Prostate gland (tissue), 2 donors: ENCODE data around the gene FCN3. TPM values are rescaled to one million over a fixed set of nuclear protein-coding genes. Genes with fewer than 3 reads are reported as not detected.

Experiments used
- DNase-seq: peaks from one replicate; pipeline ENCODE4 v3.0.0-alpha.2; 2019; ENCODE audit warnings: low spot score
- H3K27ac ChIP-seq, 2 donors: fragments of 200-600 bp; sonication (generic); 2 replicates each; pipeline ENCODE4 v1.5.1; 2017 to 2019
- H3K27me3 ChIP-seq: fragments of 200-600 bp; sonication (generic); replicated peaks from 2 replicates; pipeline ENCODE4 v1.5.1; 2019; ENCODE audit not compliant: insufficient read depth
- H3K36me3 ChIP-seq, 2 donors: fragments of 200-600 bp; sonication (generic); 1 replicate in 1 of 2; 2 replicates in 1 of 2; pipeline versions ENCODE4 v1.5.1 to v1.8.1; 2017 to 2019
- H3K4me1 ChIP-seq: fragments of 200-600 bp; sonication (generic); replicated peaks from 2 replicates; pipeline ENCODE4 v1.5.1; 2019
- H3K4me3 ChIP-seq, 2 donors: fragments of 200-600 bp; sonication (generic); 2 replicates each; pipeline ENCODE4 v1.5.1; 2017 to 2019
- H3K9me3 ChIP-seq: fragments of 200-600 bp; sonication (generic); 2 replicates; pipeline ENCODE4 v1.5.1; 2017
- CTCF ChIP-seq, 4 experiments: fragments of 200-600 bp in 2 of 4; fragments of 450-650 bp in 2 of 4; sonication (generic) in 2 of 4; IDR thresholded peaks; 1 replicate in 3 of 4; 2 replicates in 1 of 4; pipeline ENCODE4 v1.5.1; 2016 to 2019; ENCODE audit warnings: antibody characterized with exemption in 4 of 4, mild to moderate bottlenecking in 2 of 4, moderate library complexity in 2 of 4
- POLR2A ChIP-seq: fragments of 450-650 bp; IDR thresholded peaks from one replicate; pipeline ENCODE4 v1.6.1; 2016; ENCODE audit warnings: antibody characterized with exemption, mild to moderate bottlenecking
- POLR2AphosphoS5 ChIP-seq: sonication (generic); formaldehyde crosslinking; IDR thresholded peaks from one replicate; pipeline ENCODE4 v1.6.1; 2017; ENCODE audit warnings: antibody characterized with exemption
- WGBS: methylation state at CpG from one replicate; pipeline ENCODE4 v1.1.5; 2018; 5-methylcytosine and 5-hydroxymethylcytosine counted together
- intact Hi-C: fragments of 100-400 bp; cut with DNase I; formaldehyde crosslinking; loops from one replicate; pipeline ENCODE4 v1.14.2; 2022
- total RNA-seq, 2 donors: library from RNA; depleted of rRNA; stranded (reverse); fragments of >200 nt; gene quantifications; one replicate each; pipeline ENCODE4 v1.1.0, GENCODE V29; 2016

The FCN3 gene
- total RNA-seq, 2 donors from 2014 or later, result 0.82 to 15.6 TPM

GRCh38 chr1:27338751-27339150, 35.9 kb downstream of the FCN3 start:
- H3K27ac ChIP-seq, result no peak overlapping the region
- H3K27me3 ChIP-seq, result no peaks in the 10 kb centered on the region
- H3K4me3 ChIP-seq, result no peak overlapping the region
- TF ChIP-seq POLR2AphosphoS5, result no peak
- TF ChIP-seq CTCF (IDR thresholded peaks at IDR 0.05), result no peak
- intact Hi-C loops, result no loop called here
- no peaks in the 10 kb centered on the region for H3K4me1 ChIP-seq
- DNase-seq, result no peak
- peaks cover 9 to 21% of the 10 kb centered on the region in 2 donors for H3K36me3 ChIP-seq
- WGBS, result 95% methylated on average over 6 of the region's 6 CpGs
- H3K9me3 ChIP-seq, result no peaks in the 10 kb centered on the region

- no peaks in the 10 kb centered on the region for H3K27me3 ChIP-seq
- H3K36me3 ChIP-seq, result peaks cover 9 to 24% of the 10 kb centered on the region in 2 donors
- WGBS, result 95% methylated on average over 5 of the region's 5 CpGs
- H3K4me3 ChIP-seq, result no peak overlapping the region
- H3K4me1 ChIP-seq, result no peaks in the 10 kb centered on the region
- TF ChIP-seq POLR2A (no peak), CTCF (IDR thresholded peaks at IDR 0.05) (no peak), POLR2AphosphoS5 (no peak)
- H3K9me3 ChIP-seq, result no peaks in the 10 kb centered on the region
- no peak for DNase-seq
- no peak overlapping the region for H3K27ac ChIP-seq
- intact Hi-C loops, result no loop called here
These were observed 37.9 kb downstream of the FCN3 start for GRCh38 chr1:27336756-27337155.

- TF ChIP-seq CTCF (IDR thresholded peaks at IDR 0.05), result no peak
- TF ChIP-seq POLR2AphosphoS5, result no peak
- no peak for TF ChIP-seq POLR2A
- WGBS, result 84% methylated on average over 17 of the region's 17 CpGs
- no peak overlapping the region for H3K27ac ChIP-seq
- DNase-seq, result no peak
- H3K4me1 ChIP-seq, result no peaks in the 10 kb centered on the region
- H3K9me3 ChIP-seq, result no peaks in the 10 kb centered on the region
- H3K27me3 ChIP-seq, result no peaks in the 10 kb centered on the region
- peaks cover 9 to 24% of the 10 kb centered on the region in 2 donors for H3K36me3 ChIP-seq
- no peak overlapping the region for H3K4me3 ChIP-seq
- intact Hi-C loops, result no loop called here
These were observed 38.9 kb downstream of the FCN3 start for GRCh38 chr1:27335506-27336422.

- Histone ChIP-seq H3K4me1 (peaks cover under 1% of the 10 kb centered on the region), H3K27me3 (no peaks in the 10 kb centered on the region), H3K9me3 (no peaks in the 10 kb centered on the region), H3K36me3 (peaks cover 9 to 24% of the 10 kb centered on the region in 2 donors), H3K4me3 (no peak overlapping the region), H3K27ac (no peak overlapping the region)
- intact Hi-C loops, result no loop called here
- 86% methylated on average over 17 of the region's 17 CpGs for WGBS
- DNase-seq, result no peak
- TF ChIP-seq CTCF (IDR thresholded peaks at IDR 0.05) (no peak), POLR2AphosphoS5 (no peak), POLR2A (no peak)
These were observed 40.8 kb downstream of the FCN3 start for GRCh38 chr1:27333717-27334279.
